ENCODE measurements around the gene DUSP18.
"Not testable (repeated sequence)": the region's sequence is repeated elsewhere in the genome, so short reads cannot be mapped to it uniquely, and the experiment has no call there.

DUSP18 gene

DNA sequence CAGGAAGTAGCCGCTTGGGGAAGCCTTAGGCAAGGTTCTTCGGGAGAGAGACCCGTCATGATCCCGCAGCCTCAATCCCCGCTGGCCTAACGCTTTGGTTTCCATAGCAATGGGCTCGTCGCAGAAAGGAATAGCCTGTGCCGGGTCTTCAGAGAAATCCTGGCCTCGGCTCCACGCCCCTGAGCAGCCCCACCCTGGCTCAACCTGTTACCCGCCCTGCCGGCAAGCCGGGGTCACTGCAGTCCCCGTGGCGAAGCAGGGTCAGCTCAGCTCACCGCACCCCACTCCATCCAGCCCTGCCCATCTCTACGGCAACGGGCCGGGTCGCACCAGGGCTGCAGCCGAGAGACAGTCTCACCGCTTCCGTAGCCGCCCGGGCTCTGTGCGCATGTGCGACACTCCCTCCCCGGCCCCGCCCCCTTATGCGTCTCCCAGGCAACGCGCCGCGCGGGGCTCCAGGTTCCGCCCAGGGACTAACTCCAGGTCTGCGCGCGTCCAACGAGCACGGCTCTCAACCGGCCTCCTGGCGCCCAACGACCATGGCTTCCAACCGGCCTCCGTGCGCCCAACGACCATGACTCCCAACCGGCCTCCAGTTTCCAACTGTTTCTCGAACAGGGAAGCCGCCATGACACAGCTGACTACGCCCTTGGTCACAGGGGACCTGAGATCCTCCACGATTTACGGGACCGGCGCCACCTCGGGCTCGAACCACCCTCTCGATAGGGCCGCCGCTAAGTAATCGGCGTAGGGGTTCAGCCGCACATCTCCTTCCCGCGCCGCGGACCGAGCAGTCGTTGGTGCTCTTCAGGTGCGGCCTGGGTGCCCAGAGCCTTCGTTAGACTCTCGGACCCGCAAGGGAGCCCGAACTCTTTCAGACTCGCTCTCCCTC lies at the start of gene DUSP18:
DUSP18 (minus strand) TSS at position 382 of the 892 bp plus-strand sequence. CDS start 3,872 bp downstream, outside the sequence.
- peak; percentile 88 for DNase-seq

DNA sequence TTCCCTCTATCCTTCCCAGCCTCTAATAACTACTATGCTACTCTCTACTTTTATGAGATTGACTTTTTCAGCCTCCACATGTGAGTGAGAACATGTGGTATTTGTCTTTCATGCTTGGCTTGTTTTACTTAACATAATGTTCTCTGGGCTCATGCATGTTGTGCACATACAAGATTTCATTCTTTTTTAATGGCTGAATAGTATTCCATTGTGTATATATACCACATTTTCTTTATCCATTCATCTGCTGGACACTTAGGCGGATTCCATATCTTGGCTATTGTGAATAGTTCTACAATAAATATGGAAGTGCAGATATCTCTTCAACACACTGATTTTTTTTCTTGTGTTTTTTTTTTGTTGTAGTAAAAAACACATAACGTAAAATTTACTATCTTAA lies 46.4 kb upstream of the DUSP18 start:
- no peak for DNase-seq

DNA sequence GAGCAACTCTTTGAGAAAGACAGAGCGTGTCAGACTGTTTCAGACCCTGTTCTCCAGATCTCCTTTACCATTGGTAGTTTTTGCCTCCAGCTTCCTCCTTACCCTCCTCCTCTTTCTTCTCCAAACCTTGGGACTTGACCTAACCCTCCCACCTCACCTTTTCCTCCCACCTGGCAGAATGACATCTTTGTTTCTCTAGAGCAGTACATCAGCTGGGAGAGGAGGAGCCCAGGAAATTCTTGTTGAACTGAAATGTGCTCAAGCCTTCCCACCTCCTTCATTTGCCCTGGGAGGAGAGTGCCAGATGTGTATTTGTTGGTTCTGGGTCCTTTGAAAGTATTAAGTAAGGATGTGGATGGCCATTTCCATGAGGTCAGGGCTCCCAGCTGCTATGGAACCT lies 44.4 kb upstream of the DUSP18 start:
- no peak for DNase-seq

DNA sequence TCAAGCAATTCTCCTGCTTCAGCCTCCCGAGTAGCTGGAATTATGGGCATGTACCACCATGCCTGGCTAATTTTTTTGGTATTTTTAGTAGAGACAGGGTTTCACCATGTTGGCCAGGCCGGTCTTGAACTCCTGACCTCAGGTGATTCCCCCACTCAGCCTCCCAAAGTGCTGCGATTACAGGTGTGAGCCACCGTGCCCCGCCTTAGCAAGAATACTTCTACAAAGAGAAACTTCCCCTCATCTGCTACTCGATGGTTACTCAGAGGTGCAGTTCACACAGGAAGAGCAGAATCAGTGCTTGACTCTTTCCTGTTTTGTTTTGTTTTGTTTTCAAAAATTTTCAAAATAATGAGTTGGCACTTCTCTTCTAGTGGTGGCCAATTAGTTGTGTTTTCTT lies 42.3 kb upstream of the DUSP18 start:
- not testable (repeated sequence) for DNase-seq

DNA sequence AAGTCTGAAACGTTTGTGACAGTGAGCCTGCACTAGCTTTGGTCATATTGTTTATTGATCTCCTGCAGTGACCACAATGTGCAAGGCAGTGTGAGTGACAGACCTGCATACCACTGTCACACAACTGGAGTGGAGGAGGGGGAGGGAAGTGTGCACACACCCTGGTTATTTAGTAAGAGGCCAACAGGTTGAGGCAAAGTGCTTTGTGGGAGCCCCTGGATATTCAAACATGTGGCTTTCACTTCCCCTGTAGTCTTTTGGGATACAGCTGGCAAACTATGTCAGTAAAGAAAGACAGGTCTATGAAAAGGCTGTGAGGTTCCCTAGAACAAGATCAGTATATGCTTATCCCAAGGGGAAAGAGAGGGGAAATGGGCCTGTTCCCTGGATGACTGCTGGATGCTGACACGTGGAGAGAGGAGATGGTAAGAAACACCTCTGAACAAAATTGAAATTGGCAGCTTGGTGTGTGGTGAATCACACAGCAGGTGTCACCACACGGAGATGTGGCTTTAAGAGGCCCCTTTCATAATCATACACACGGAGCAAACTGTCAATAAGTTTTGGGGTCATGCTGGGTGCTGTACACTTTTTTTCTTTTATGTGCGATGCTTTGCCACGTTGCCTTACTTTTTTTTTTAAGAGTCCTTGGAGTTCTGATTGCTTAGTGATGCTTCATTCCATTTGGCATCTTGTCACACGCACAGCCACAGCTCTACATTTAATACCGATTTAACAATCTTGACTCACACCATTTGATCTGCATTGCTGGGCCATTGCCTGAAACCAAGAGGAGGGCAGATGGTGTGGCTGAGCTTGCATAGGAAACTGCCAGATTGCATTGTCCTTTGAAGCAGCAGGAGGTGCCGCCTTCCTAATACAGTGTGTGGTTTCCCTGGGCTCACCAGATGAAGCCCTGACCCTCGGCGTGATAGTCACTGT lies 38.3 kb upstream of the DUSP18 start:
- DNase-seq = no peak

DNA sequence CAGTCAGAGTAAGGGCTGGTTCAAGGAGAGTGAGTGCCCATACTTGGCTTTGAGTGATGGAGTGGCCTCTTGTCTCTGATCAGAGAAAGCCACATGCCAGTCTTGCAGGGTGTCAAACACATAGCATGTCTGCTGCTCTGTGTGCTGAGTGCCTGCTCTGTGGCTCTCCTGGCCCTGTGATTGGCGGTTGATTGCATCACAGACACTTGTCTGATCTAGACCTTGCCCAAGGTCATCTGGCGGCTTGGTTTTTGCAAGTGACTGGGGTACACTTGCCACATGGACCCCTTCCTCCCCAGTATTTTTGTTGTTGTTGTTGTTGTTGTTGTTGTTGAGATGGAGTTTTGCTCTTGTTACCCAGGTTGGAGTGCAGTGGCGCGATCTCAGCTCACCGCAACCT lies 37.3 kb upstream of the DUSP18 start:
- no peak for DNase-seq

DNA sequence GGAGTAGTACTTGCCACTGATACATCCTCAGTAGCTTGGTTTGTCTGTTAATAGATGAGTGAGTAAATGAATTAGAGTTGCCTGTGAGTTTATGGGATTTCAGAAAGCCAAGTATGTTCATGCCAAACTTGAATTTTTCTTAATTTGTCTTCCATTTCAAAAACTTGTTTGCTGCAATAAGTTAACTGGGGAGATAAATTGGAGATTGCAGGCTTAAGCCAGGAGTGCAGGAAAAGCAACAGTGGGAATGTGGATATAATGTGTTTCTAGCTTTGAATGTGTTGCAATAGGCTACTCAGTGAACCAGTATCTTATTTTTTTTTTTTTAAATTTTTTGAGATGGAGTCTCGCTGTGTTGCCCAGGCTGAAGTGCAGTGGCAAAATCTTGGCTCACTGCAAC lies 35.2 kb upstream of the DUSP18 start:
- no peak for DNase-seq

DNA sequence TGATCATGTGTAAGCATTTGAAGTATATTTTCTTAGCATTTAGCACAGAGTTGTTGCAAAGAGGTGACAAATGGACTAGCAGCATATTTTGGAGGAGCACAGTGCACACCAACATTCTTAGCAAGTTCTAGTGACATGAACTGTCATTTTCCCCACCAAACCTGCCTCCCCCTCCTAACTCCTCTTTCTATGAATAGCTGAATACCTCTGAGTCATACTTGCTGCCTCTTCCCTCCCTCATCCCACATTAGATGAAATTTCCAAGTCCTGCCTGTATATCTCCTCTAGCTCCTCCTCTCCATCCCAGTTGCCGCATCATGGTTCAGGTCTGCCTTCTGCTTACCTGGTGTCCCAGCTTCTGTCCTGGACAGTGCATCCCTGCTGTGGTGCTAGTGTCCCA lies 34.2 kb upstream of the DUSP18 start:
- DNase-seq = no peak

DNA sequence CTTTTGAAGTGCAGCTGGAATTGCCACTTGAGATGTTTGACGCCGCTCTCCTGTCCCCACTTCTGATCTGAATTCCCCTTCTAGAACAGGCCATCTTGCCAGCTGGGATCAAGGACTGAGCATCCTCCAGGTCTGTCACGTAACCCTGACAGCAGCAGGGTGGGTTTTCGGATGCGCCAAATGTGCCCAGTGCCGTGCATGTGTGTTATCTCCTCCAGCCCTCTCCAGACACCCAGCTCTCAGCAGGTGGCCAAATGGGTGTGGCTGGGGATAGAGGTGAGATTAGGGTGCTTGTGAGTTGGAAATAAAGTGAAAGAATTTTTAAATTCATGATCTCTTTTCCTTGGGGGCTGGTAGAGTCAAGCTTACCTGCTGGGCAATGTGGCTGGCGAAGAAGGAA lies 30.3 kb upstream of the DUSP18 start:
- DNase-seq = no peak

DNA sequence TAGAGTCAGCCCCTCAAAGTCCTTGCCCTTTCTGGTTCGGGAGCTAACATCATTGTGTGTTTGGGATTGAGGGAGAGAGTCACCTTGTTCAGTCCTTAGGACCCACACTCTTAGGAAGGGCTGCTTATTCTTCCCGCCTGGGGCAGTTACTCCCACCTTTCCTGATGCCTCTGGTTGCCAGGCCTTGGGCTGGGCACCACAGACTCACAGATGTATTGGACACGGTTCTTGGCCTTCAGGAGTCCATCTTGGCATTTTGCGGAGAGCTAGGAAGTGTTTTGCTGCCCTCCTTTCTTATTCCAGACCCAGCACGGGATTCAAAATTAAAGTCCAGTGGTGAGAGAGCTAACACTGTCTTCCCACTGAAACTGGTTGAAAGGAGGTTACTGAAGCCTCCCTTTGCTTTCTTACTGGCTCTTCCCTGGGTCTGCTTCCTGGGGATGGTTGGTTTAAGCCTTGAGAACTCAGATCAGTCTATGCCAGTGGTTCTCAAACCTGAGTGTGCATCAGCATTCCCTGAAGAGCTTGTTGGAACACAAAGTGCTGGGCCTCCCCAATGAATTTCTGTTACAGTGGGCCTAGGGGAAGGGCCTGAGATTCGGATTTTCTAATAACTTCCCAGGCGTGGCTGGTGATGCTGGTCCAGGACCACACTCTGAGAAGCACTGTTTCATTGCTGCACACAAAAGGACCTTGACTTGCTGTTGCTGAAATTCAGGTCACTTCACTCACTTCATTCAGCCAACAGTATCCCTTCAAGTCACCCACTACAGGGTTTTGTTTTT lies 28.4 kb upstream of the DUSP18 start:
- no peak for DNase-seq

DNA sequence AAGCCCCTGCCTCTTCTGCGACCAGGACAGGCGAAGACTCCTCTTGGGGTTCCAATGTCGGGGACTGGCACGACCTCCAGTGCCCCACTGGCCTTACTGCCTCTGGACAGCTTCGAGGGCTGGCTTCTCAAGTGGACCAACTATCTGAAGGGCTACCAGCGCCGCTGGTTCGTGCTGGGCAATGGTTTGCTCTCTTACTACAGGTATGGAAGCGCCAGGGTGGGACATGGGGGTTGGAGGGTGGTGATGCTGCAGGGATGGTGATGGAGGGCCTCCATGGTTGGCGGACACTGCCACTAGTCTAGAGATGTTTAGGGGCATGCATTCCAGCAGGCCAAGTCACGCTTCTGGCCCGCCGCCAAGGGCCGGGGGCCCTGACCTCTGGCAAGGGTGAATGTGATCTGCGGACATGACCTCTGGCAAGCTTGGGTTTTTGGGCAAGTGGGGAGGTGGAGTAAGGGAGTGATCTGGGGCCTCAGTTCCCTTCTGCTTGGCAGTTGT lies 27.7 kb upstream of the DUSP18 start:
- no peak for DNase-seq

DNA sequence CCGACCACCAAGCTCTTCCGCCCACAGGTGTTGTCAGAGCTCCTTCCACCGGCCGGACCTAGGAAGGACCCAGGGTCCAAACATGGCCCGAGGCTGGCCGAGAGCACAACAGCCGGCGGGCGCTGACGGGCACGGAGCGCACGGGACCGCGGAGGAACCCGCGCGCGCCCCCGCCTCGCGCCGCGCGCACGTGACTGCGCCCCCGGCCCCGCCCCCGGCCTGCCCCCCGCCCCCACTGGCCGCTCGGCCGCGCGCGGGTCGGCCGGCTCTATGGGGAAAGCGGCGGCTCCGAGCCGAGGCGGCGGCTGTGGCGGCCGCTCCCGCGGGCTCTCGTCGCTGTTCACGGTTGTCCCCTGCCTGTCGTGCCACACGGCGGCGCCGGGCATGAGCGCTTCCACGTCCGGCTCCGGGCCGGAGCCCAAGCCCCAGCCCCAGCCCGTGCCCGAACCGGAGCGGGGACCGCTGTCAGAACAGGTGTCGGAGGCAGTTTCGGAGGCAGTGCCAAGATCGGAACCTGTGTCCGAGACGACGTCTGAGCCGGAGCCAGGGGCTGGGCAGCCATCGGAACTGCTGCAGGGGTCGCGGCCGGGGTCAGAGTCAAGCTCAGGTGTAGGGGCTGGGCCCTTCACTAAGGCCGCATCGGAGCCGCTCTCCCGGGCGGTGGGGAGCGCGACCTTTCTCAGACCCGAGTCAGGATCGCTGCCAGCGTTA lies 27.1 kb upstream of the DUSP18 start, which contains the start of gene OSBP2:
OSBP2 (plus strand) TSS at position 235 of the 711 bp plus-strand sequence; CDS start at position 271, 36 bp downstream.
- peak; percentile 46 for DNase-seq

DNA sequence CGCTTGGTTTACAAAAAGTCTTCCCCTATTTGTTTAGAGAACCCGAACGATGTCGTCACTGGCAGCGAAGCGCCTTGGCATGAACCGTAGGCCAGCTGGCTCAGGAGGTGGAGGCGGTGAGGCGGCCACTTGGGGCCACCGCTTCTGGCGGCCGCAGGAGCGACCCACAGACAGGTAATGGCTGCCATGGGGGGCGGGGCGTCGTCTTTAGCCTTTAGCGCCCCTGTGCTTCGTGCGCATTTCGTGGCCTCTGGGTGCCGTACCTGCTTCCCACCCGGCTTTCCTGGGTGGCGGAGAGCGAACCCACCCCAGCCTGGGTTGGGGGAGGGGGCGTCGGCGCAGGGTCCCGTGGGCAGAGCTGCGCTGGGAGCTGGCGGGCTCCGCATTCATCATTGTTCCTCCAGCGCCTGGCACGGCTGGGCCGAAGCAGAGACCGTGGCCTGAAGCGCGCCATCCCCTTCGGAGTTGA lies 26.5 kb upstream of the DUSP18 start:
- peak; percentile 81 for DNase-seq

DNA sequence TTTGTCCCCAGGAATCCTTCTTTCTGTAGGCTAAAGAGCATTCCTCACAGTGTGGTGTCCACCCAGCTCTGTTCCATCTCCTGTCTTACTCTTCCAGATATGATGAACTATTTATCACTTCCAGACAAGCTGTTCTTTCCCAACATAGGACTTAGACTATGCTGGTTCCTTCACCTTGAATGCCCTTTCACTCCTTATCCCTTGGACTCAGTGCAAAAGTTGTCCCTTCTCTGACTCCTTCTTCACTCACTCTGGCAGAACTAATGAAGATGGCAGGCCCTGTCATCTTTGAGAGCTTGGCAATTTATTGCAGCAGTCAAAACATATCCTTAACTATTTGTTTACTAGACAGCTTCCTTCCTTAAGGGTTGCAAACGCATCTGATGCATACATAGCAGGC lies 23.5 kb upstream of the DUSP18 start:
- no peak for DNase-seq

DNA sequence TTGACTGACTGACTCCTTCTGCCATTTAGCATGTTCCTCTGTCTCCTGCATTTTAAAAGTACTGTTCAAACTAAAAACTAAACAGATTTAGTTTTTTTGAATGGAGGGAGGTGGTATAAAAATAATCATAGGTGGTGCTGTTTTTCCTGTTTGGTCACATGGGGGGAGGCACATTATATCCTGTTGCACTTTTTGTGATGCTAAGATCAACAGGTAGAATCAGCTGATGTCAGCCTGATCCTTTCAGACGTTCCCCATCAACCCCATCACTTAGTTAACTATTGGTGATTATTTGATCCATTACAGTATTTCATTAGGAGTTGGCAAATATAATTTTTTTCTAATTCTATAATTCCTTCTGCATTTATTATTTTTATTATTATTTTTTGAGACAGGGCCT lies 21.9 kb upstream of the DUSP18 start:
- no peak for DNase-seq

DNA sequence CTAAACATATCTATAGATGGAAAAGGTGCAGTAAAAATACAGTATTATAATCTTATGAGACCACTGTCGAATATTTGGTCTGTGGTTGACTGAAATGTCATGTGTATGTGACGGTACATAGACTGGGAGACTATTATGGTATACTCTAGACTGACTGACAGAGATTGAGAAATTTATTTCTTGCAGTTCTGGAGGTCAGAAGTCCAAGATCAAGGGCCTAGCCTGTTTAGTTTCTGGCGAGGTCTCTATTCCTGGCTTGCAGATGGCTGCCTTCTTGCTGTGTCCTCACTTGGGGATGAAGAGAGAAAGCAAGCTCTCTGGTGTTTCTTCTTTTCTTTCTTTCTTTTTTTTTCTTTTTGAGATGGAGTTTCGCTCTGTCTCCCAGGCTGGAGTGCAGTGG lies 19.7 kb upstream of the DUSP18 start:
- no peak for DNase-seq

DNA sequence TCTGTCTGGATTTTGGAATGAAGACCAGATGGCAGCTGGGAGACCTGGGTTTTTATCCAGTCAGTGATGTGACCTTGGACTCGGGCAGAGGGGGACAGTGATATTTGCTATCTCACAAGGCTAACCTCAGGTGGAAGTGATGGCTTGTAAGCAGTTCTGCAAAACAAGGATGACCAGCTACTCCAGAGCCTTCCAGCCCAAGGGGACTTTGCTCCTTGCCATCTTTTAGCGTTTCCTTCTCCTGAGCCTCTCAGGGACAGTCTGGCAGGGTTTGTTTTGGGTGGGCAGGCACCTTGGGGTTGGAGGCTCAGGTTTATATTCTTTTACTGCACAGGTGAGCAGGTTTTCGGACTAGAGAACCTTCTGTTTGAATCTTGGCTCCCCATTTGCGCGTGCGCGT lies 17.5 kb upstream of the DUSP18 start:
- no peak for DNase-seq

DNA sequence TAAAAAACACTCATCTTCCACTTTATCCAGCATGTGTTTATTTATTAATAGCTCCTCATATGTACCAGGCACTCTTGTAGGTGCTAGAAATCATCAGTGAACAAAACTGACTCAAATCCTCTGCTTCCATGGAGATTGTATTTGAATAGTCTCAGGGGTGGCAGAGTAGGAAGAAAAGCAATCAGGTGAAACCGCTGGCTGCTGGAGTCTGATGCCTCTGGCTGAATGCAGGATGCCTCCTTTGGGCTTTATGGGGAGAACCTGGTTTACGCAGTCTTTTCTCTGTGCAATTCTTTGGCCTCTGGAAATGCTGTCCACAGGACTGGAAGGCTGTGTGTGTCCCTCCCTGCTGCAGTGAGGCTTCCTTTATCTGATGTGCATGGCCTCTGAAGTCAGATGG lies 14.2 kb upstream of the DUSP18 start:
- no peak for DNase-seq

DNA sequence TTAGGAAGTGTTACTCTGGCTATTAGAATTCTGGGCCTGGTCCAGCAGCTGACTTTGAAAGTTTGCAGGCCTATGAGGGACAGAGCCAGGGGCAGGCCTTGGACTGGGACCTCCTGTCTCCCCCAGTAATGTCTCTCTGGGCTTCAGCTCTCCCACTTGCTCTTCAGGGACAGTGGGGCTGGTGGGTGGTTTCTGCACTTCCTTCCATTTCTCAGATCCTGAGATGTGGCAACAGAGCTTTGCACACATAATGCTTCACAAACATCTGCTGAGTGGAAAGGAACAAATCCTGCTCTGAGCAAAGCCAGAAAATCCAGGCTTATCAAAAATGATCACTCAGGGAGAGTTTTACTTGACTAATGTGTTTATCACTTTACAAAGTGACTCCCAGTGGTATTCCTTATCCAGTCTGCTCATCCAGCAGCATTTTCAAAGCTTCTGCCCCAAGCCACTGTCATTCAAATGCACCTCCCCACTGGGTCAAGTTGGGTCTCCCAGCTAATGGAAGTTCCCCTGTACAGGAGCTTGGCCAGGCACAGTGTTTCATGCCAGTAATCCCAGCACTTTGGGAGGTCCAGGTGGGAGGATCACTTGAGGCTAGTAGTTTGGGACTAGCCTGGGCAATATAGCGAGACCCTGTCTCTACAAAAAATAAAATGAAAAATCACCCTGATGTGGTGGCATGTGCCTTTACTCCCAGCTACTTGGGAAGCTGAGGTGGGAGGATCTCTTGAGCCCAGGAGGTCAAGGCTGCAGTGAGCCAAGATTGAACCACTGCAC lies 13.5 kb upstream of the DUSP18 start:
- DNase-seq = no peak

DNA sequence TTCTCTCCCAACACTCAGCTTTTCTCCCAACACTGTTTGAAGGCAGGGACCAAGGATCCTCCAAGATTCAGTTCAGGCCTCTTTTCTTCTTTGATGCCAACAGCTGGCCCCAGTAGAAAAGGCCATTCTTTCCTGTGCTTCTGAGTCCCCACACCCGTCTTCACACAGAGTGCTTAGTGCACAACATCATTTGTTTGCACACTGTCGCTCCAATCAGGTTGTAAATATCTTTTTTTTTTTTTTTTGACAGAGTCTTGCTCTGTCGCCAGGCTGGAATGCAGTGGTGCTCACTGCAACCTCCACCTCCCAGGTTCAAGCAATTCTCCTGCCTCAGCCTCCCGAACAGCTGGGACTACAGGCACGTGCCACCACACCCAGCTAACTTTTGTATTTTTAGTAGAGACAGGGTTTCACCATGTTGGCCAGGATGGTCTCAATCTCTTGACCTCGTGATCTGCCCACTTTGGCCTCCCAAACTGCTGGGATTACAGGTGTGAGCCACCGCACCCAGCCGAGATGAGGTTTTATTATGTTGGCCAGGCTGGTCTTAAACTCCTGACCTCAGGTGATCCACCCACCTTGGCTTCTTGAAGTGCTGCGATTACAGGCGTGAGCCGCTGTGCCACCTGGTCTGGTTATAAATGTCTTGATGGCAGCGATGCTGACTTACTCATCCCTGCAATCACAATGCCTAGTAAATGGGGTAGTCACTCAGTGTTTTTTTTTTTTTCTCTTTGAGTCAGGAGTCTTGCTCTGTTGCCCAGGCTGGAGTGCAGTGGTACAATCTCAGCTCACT lies 12.4 kb upstream of the DUSP18 start:
- DNase-seq = not testable (repeated sequence)
